Natural killer cell (primary cell): ENCODE measurements around the gene PTS. TPM values are rescaled to one million over a fixed set of nuclear protein-coding genes. Genes with fewer than 3 reads are reported as not detected.

Experiments used
- ATAC-seq, 3 donors: fragments of 150-1000 bp in 2 of 3; fragments of 200-7000 bp in 1 of 3; cut with Tn5 transposase; 1 replicate in 1 of 3; 2 replicates in 2 of 3; pipeline ENCODE4 v1.10.0; 2021; ENCODE audit warnings: mild to moderate bottlenecking in 2 of 3, moderate library complexity in 2 of 3
- DNase-seq, 2 donors: peaks; one replicate each; pipeline versions ENCODE4 v3.0.0 to v3.0.0-alpha.2; 2013 to 2021; ENCODE audit warnings: mixed read lengths in 1 of 2
- H3K27ac ChIP-seq: one replicate; pipeline ENCODE4 v1.5.1; 2013; ENCODE audit warnings: mild to moderate bottlenecking, low read length
- H3K27me3 ChIP-seq: one replicate; pipeline ENCODE4 v1.6.1; 2013; ENCODE audit warnings: low read length; ENCODE audit not compliant: control insufficient read depth, insufficient read depth
- H3K36me3 ChIP-seq: one replicate; pipeline ENCODE4 v1.6.1; 2013; ENCODE audit warnings: low read length; ENCODE audit not compliant: control insufficient read depth, insufficient read depth
- H3K4me1 ChIP-seq: one replicate; pipeline ENCODE4 v1.6.1; 2013; ENCODE audit warnings: low read length; ENCODE audit not compliant: control insufficient read depth, insufficient read depth
- H3K4me3 ChIP-seq: one replicate; pipeline ENCODE4 v1.5.1; 2013; ENCODE audit warnings: low read length
- H3K9me3 ChIP-seq: one replicate; pipeline ENCODE4 v1.6.1; 2013; ENCODE audit warnings: low read length; ENCODE audit not compliant: control insufficient read depth, insufficient read depth
- H3K27ac Mint-ChIP-seq, 2 donors: one replicate each; pipeline ENCODE4 v1.8.0; 2022; ENCODE audit warnings: mild to moderate bottlenecking in 2 of 2, mixed read lengths in 2 of 2, moderate library complexity in 1 of 2
- H3K27me3 Mint-ChIP-seq, 2 donors: one replicate each; pipeline ENCODE4 v1.8.0; 2022; ENCODE audit warnings: low read depth in 2 of 2, mixed read lengths in 2 of 2
- H3K36me3 Mint-ChIP-seq: one replicate; pipeline ENCODE4 v1.8.0; 2022; ENCODE audit warnings: mixed read lengths
- H3K4me1 Mint-ChIP-seq, 2 donors: one replicate each; pipeline ENCODE4 v1.8.0; 2022; ENCODE audit warnings: mixed read lengths in 2 of 2
- H3K4me3 Mint-ChIP-seq: one replicate; pipeline ENCODE4 v1.8.0; 2022; ENCODE audit warnings: mild to moderate bottlenecking, moderate library complexity, mixed read lengths
- H3K9me3 Mint-ChIP-seq, 2 donors: one replicate each; pipeline ENCODE4 v1.8.0; 2022; ENCODE audit warnings: mixed read lengths in 2 of 2
- CTCF ChIP-seq: fragments of 200-600 bp; IDR thresholded peaks from one replicate; pipeline ENCODE4 v1.8.0; 2022; ENCODE audit warnings: antibody characterized with exemption
- WGBS: methylation state at CpG from one replicate; pipeline ENCODE4 v1.1.7; 2013; ENCODE audit warnings: missing lambda C conversion rate; ENCODE audit not compliant: insufficient coverage; 5-methylcytosine and 5-hydroxymethylcytosine counted together
- intact Hi-C: fragments of 100-400 bp; cut with micrococcal nuclease; formaldehyde crosslinking; loops from one replicate; pipeline ENCODE4 v1.14.2; 2022
- total RNA-seq, 4 donors: library from RNA; stranded (reverse); fragments of 120-200 nt in 1 of 4; gene quantifications; one replicate each; pipeline versions ENCODE4 v1.2.3 to v1.2.4, GENCODE V29; 2013 to 2022

Gene PTS
- total RNA-seq, 3 donors from 2014 or later (not counting 1 experiment from before 2014, with no cell fraction given) = 86.7 to 106 (median 97.4) TPM

DNA sequence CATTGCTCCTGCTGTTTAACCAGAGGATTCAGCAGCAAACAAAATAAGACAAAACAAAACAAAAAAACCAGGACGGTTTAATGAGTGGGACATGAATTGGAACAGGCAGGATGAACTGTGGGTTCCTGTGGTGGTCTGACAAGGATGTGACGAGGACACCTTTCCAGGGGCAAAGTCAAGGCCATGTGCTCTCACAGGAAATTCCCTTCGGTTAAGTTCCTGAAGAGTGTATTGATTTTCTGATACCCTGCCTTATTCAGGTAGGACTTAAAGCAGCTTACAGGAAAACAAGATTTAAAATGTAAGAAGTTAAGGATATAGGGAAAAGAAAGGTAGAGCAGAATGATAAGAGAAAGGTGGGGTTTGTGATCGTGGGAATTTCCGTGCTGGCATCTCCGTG is 42.9 kb downstream of the PTS start:
- ATAC-seq (no peak), DNase-seq (no peak)
- no peak overlapping the region for H3K27ac Mint-ChIP-seq
- H3K36me3 Mint-ChIP-seq = no peaks in the 10 kb centered on the region
- WGBS = 66% methylated on average over 6 of the region's 6 CpGs
- no peaks in the 10 kb centered on the region for H3K4me1 Mint-ChIP-seq
- no peak for TF ChIP-seq CTCF
- Histone ChIP-seq H3K27ac (no peak overlapping the region), H3K27me3 (no peaks in the 10 kb centered on the region), H3K4me3 (no peak overlapping the region), H3K9me3 (no peaks in the 10 kb centered on the region), H3K36me3 (no peaks in the 10 kb centered on the region), H3K4me1 (no peaks in the 10 kb centered on the region)
- intact Hi-C loops = no loop called here
- no peaks in the 10 kb centered on the region for H3K9me3 Mint-ChIP-seq
- no peaks in the 10 kb centered on the region for H3K27me3 Mint-ChIP-seq
- no peak overlapping the region for H3K4me3 Mint-ChIP-seq

GRCh38 chr11:112270551-112271180 is 44.4 kb downstream of the PTS start:
- WGBS = 79% methylated on average over 12 of the region's 12 CpGs
- Mint-ChIP-seq H3K4me3 (no peak overlapping the region), H3K36me3 (no peaks in the 10 kb centered on the region), H3K4me1 (no peaks in the 10 kb centered on the region), H3K27ac (no peak overlapping the region), H3K9me3 (no peaks in the 10 kb centered on the region), H3K27me3 (no peaks in the 10 kb centered on the region)
- H3K4me3 ChIP-seq = no peak overlapping the region
- no peaks in the 10 kb centered on the region for H3K9me3 ChIP-seq
- no peak for ATAC-seq
- H3K4me1 ChIP-seq = no peaks in the 10 kb centered on the region
- TF ChIP-seq CTCF = no peak
- no peak overlapping the region for H3K27ac ChIP-seq
- intact Hi-C loops = no loop called here
- no peaks in the 10 kb centered on the region for H3K36me3 ChIP-seq
- DNase-seq = no peak
- no peaks in the 10 kb centered on the region for H3K27me3 ChIP-seq

DNA sequence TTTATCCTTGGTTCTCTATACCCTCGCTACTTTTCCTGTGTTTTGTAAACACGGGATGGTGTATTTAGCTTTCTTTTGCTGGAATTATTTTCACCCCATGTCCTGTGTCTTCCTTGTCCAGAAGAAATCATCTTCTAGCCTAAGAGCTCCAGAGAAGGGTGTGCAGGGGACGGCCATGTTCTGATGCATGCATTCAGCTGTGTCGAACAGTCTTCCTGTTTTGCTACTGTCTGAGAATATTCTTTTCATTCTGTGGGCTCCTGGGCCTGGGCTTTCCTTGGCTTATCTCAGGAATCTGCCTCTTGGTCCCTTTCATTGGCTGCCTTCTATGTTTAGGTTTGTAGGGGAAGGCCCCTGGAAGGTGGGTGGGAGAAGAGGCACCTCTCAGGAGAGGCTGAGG is 45.0 kb downstream of the PTS start:
- DNase-seq (no peak), ATAC-seq (no peak)
- no peaks in the 10 kb centered on the region for H3K36me3 Mint-ChIP-seq
- H3K27me3 Mint-ChIP-seq = no peaks in the 10 kb centered on the region
- H3K9me3 Mint-ChIP-seq = no peaks in the 10 kb centered on the region
- WGBS = 84% methylated on average over 4 of the region's 4 CpGs
- no peak overlapping the region for H3K27ac ChIP-seq
- H3K36me3 ChIP-seq = no peaks in the 10 kb centered on the region
- intact Hi-C loops = no loop called here
- H3K4me1 Mint-ChIP-seq = no peaks in the 10 kb centered on the region
- H3K4me1 ChIP-seq = no peaks in the 10 kb centered on the region
- no peak overlapping the region for H3K27ac Mint-ChIP-seq
- H3K9me3 ChIP-seq = no peaks in the 10 kb centered on the region
- H3K4me3 Mint-ChIP-seq = no peak overlapping the region
- no peak for TF ChIP-seq CTCF
- no peak overlapping the region for H3K4me3 ChIP-seq
- no peaks in the 10 kb centered on the region for H3K27me3 ChIP-seq

GRCh38 chr11:112273066-112273465 is 46.8 kb downstream of the PTS start:
- Histone ChIP-seq H3K9me3 (no peaks in the 10 kb centered on the region), H3K4me3 (no peak overlapping the region), H3K36me3 (no peaks in the 10 kb centered on the region), H3K27ac (no peak overlapping the region), H3K27me3 (no peaks in the 10 kb centered on the region), H3K4me1 (no peaks in the 10 kb centered on the region)
- Mint-ChIP-seq H3K27me3 (no peaks in the 10 kb centered on the region), H3K4me1 (no peaks in the 10 kb centered on the region), H3K27ac (no peak overlapping the region), H3K4me3 (no peak overlapping the region), H3K9me3 (no peaks in the 10 kb centered on the region), H3K36me3 (no peaks in the 10 kb centered on the region)
- 89% methylated on average over 1 of the region's 1 CpG for WGBS
- intact Hi-C loops = no loop called here
- TF ChIP-seq CTCF = no peak
- DNase-seq = no peak
- ATAC-seq = no peak
